Fibroblast of mammary gland (primary cell): Measurements from ENCODE around the gene SLC35F3.

Experiments
- DNase-seq: peaks from one replicate; pipeline ENCODE4 v3.0.0-alpha.2; 2010; ENCODE audit warnings: low read depth
- H3K4me3 ChIP-seq: 2 replicates; pipeline ENCODE4 v1.5.1; 2011; ENCODE audit warnings: low read depth, mild to moderate bottlenecking, low read length, moderate library complexity; ENCODE audit not compliant: control insufficient read depth
- TF ChIP-seq, protein P1 (sequence below): conservative IDR thresholded peaks from 2 replicates; pipeline ENCODE4 v1.5.1; 2011; ENCODE audit warnings: low read depth, low read length, inconsistent platforms; ENCODE audit not compliant: control insufficient read depth, insufficient read depth

The SLC35F3 gene

GRCh38 chr1:234322097-234322496, 417.6 kb downstream of the SLC35F3 start:
- no peak overlapping the region for H3K4me3 ChIP-seq
- DNase-seq = no peak
- TF ChIP-seq, protein P1, sequence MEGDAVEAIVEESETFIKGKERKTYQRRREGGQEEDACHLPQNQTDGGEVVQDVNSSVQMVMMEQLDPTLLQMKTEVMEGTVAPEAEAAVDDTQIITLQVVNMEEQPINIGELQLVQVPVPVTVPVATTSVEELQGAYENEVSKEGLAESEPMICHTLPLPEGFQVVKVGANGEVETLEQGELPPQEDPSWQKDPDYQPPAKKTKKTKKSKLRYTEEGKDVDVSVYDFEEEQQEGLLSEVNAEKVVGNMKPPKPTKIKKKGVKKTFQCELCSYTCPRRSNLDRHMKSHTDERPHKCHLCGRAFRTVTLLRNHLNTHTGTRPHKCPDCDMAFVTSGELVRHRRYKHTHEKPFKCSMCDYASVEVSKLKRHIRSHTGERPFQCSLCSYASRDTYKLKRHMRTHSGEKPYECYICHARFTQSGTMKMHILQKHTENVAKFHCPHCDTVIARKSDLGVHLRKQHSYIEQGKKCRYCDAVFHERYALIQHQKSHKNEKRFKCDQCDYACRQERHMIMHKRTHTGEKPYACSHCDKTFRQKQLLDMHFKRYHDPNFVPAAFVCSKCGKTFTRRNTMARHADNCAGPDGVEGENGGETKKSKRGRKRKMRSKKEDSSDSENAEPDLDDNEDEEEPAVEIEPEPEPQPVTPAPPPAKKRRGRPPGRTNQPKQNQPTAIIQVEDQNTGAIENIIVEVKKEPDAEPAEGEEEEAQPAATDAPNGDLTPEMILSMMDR = no peak

- peak; percentile 40 for DNase-seq
- TF ChIP-seq, protein P1 = peak; percentile 39
- no peak overlapping the region for H3K4me3 ChIP-seq
Observed at GRCh38 chr1:234322979-234323378, 418.5 kb downstream of the SLC35F3 start.

DNA sequence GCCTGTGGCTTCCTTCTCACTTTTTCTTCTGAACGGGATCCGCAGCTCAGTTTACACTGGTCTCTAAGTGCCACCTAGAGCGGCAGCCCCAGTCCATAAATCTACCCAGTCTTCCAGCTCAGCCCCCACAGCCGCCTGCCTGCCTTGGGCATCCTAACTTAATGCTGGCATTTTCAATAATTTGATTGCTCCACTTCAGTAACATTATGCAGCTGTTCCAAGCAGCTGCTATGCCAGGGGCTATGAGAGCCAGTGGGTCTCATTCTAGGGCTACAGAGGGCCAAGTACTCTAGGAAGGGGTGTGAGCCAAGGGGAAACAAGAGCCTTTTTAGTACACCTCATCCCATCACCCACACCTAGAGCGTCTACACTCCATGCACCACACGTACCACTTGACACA, 420.3 kb downstream of the SLC35F3 start:
- H3K4me3 ChIP-seq = no peak overlapping the region
- DNase-seq = no peak
- TF ChIP-seq, protein P1 = no peak

DNA sequence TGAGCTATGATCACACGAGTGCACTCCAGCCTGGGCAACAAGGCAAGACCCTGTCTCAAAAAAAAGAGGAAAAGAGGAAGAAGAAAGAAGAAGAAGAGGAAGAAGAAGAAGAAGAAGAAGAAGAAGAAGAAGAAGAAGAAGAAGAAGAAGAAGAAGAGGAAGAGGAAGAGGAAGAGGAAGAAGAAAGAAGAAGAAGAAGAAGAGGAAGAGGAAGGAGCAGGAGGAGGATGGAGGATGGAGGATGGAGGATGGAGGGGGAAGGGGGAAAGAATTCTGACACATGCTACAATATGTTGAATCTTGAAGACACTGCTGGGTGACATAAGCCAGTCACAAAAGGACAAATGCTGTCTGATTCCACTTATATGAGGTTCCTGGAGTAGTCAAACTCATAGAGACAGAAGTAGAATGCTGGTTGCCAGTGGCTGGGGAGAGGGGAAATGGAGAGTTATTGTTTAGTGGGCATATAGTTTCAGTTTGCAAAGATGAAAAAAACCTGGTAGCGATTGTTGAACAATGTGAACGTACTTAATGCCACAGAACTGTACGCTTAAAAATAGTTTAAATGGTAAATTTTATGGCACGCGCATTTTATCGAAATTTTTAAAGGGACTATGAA, 421.5 kb downstream of the SLC35F3 start:
- TF ChIP-seq, protein P1 = no peak
- peak overlapping the region; percentile 25 for H3K4me3 ChIP-seq
- no peak for DNase-seq

DNA sequence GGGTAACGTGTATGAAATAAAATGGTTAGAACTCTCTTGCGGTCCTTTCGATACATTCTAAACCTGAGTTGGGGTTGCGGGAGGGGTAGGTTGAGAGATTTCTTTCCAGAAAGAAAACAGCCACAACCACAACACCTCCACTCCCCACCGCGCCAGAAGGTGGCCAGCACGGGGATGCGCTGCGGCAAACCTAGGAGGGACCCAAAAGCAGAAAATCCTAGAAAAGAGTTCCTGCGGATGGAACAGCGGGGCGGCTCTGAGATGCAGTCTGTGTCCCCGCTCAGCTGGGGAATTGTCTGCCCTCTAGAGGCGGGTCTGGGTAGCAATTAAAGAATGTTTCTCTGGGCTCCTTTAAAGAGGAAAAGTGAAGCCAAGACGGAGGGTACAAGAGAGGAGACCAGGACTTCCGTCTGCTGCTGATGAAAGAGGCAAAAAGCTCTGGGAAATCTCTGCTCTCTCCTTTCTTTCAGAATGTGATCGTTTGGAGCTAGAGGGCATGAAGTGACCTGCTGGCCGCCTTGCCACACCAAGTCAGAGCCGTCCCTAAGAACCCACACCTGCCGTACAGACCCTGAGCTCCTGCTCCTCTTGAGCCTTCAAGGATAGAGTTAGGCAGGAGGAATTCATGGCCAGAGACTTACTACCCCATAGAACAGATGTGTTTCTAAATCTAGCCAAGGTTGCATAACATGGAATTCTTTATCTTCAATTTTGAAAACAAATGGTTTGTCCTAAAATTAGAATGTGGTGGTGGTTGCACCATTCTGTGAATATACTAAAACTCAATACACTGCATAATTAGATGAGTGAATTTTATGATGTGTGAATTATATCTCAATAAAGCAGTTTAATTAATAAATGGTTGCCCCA, 422.3 kb downstream of the SLC35F3 start:
- H3K4me3 ChIP-seq = peak overlapping the region; percentile 25
- DNase-seq = peak; percentile 45
- TF ChIP-seq, protein P1 = peak; percentile 80

DNA sequence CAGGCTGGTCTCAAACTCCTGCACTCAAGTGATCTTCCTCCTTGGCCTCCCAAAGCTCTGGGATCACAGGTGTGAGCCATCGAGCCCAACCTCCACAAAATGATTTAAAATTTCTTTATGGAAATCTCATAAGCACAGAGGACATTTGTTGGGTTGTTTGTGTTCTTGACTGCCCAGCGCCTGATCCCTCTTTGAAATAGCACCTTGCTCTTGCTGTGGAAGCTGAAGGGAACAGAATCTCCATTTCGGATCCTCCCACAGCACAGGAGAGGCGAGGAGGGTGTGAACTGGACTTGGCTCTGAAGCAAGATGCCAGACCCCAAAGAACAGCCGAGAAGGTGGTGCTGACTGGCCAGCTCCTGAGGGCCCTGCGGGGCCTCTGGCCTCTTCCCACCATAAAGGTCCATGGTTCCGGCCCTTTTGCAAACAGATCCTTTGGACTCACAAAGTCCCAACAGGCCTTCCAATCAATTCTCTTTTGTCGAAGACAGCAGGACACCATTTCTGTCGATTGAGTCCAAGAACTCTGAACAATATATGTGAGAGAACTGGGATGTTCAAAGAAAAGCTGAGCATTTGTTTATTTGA, 423.2 kb downstream of the SLC35F3 start:
- TF ChIP-seq, protein P1 = no peak
- no peak overlapping the region for H3K4me3 ChIP-seq
- no peak for DNase-seq
